ENCODE data around the gene RAP1GDS1.

DNA sequence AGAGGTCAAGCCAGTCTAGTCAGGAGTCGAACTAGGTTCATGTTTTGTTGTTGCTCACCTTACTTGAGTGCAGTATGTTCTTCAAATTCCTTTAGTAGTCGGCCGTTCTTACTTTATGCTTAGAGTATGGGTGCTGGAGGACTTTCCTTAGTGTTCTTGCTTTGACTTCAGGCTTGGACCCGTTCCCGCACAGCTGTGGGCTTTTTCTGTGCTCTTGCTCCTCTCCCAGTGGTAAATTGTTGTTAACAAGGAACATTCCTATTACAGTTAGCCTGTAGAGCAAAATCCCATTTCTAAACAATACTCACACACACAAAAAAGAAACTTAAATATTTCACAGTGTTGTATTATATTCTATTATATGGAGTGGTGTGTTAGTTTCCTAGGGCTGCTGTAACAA, 113.5 kb downstream of the RAP1GDS1 start:
- TF ChIP-seq POLR2A (IDR thresholded peaks at IDR 0.05; ENCODE audit: low read depth, low read length) (no peak), NFE2L2 (IDR thresholded peaks at IDR 0.05; ENCODE audit: low read depth, low read length) (no peak), BHLHE40 (IDR thresholded peaks at IDR 0.05; ENCODE audit: low read depth, low read length) (no peak), MAZ (IDR thresholded peaks at IDR 0.05; ENCODE audit: borderline replicate concordance, low read depth, low read length) (no peak), CHD1 (IDR thresholded peaks at IDR 0.05; ENCODE audit: low read depth, low read length) (no peak), CEBPB (IDR thresholded peaks at IDR 0.05; ENCODE audit: low read depth, low read length) (no peak), MXI1 (IDR thresholded peaks at IDR 0.05; ENCODE audit: borderline replicate concordance, low read depth, low read length) (no peak), RFX5 (IDR thresholded peaks at IDR 0.05; ENCODE audit: low read depth, low read length) (no peak), RCOR1 (IDR thresholded peaks at IDR 0.05; ENCODE audit: insufficient replicate concordance, low read length) (no peak)
- TF ChIP-seq, protein P1, sequence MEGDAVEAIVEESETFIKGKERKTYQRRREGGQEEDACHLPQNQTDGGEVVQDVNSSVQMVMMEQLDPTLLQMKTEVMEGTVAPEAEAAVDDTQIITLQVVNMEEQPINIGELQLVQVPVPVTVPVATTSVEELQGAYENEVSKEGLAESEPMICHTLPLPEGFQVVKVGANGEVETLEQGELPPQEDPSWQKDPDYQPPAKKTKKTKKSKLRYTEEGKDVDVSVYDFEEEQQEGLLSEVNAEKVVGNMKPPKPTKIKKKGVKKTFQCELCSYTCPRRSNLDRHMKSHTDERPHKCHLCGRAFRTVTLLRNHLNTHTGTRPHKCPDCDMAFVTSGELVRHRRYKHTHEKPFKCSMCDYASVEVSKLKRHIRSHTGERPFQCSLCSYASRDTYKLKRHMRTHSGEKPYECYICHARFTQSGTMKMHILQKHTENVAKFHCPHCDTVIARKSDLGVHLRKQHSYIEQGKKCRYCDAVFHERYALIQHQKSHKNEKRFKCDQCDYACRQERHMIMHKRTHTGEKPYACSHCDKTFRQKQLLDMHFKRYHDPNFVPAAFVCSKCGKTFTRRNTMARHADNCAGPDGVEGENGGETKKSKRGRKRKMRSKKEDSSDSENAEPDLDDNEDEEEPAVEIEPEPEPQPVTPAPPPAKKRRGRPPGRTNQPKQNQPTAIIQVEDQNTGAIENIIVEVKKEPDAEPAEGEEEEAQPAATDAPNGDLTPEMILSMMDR (conservative IDR thresholded peaks at IDR 0.05; ENCODE audit: low read depth, low read length) = no peak
- TF ChIP-seq, protein P2, sequence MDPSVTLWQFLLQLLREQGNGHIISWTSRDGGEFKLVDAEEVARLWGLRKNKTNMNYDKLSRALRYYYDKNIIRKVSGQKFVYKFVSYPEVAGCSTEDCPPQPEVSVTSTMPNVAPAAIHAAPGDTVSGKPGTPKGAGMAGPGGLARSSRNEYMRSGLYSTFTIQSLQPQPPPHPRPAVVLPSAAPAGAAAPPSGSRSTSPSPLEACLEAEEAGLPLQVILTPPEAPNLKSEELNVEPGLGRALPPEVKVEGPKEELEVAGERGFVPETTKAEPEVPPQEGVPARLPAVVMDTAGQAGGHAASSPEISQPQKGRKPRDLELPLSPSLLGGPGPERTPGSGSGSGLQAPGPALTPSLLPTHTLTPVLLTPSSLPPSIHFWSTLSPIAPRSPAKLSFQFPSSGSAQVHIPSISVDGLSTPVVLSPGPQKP (IDR thresholded peaks at IDR 0.05; ENCODE audit: borderline replicate concordance, low read depth, low read length) = no peak
- TF ChIP-seq, protein P3, sequence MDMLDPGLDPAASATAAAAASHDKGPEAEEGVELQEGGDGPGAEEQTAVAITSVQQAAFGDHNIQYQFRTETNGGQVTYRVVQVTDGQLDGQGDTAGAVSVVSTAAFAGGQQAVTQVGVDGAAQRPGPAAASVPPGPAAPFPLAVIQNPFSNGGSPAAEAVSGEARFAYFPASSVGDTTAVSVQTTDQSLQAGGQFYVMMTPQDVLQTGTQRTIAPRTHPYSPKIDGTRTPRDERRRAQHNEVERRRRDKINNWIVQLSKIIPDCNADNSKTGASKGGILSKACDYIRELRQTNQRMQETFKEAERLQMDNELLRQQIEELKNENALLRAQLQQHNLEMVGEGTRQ (IDR thresholded peaks at IDR 0.05; ENCODE audit: low read depth, low read length) = no peak

All from IMR-90 (cell line).